Testis (tissue), 2 donors: ENCODE measurements around the gene CTNNA2.

Source experiments
- CTCF ChIP-seq, 3 experiments: fragments of 450-650 bp in 2 of 3; fragments of 200-600 bp in 1 of 3; sonication (generic) in 1 of 3; IDR thresholded peaks; one replicate each; pipeline ENCODE4 v1.5.1; 2016 to 2019; ENCODE audit warnings: antibody characterized with exemption in 3 of 3, mild to moderate bottlenecking in 2 of 3, moderate library complexity in 1 of 3
- POLR2A ChIP-seq: fragments of 450-650 bp; IDR thresholded peaks from one replicate; pipeline ENCODE4 v1.6.1; 2017; ENCODE audit warnings: antibody characterized with exemption, mild to moderate bottlenecking, moderate library complexity

GRCh38 chr2:80469428-80469827 is 956.6 kb downstream of the CTNNA2 start:
- TF ChIP-seq CTCF (IDR thresholded peaks at IDR 0.05) (no peak), POLR2A (no peak)
